DND-41 (cell line): ENCODE data around the gene OST4.
A peak's percentile ranks its signal among the peaks of the same experiment; 100 is the strongest.

Experiments
- ATAC-seq: fragments of 200-7000 bp; cut with Tn5 transposase; 3 replicates; pipeline ENCODE4 v1.9.1; 2021; ENCODE audit warnings: low read depth; ENCODE audit not compliant: insufficient read depth
- DNase-seq: peaks from one replicate; pipeline ENCODE4 v3.0.0-alpha.2; 2020
- H2AFZ ChIP-seq: 2 replicates; pipeline ENCODE4 v1.6.0; 2012; ENCODE audit warnings: low read depth, low read length
- H3K27ac ChIP-seq: 2 replicates; pipeline ENCODE4 v1.5.1; 2012; ENCODE audit warnings: low read length, inconsistent platforms
- H3K27me3 ChIP-seq: fragments of 200-600 bp; sonication (generic); 2 replicates; pipeline ENCODE4 v1.6.0; 2012; ENCODE audit warnings: low read length, mild to moderate bottlenecking, inconsistent platforms; ENCODE audit not compliant: insufficient read depth, poor library complexity
- H3K36me3 ChIP-seq: 2 replicates; pipeline ENCODE4 v1.5.1; 2012; ENCODE audit warnings: low read length, inconsistent platforms; ENCODE audit not compliant: insufficient read depth
- H3K4me1 ChIP-seq: 2 replicates; pipeline ENCODE4 v1.5.1; 2012; ENCODE audit warnings: mild to moderate bottlenecking, low read length; ENCODE audit not compliant: insufficient read depth
- H3K4me2 ChIP-seq: 2 replicates; pipeline ENCODE4 v1.6.0; 2012; ENCODE audit warnings: mild to moderate bottlenecking, moderate library complexity, low read length, inconsistent platforms; ENCODE audit not compliant: insufficient read depth
- H3K4me3 ChIP-seq, 2 experiments: fragments of 200-600 bp in 1 of 2; shearing (Covaris generic) in 1 of 2; 2 replicates each; pipeline ENCODE4 v1.5.1; 2012 to 2016; ENCODE audit warnings: inconsistent platforms in 2 of 2, low read length in 2 of 2, mild to moderate bottlenecking in 2 of 2, low read depth in 1 of 2, moderate library complexity in 1 of 2
- H3K79me2 ChIP-seq: 2 replicates; pipeline ENCODE4 v1.6.0; 2012; ENCODE audit warnings: low read length, inconsistent platforms; ENCODE audit not compliant: insufficient read depth
- H3K9ac ChIP-seq: 2 replicates; pipeline ENCODE4 v1.6.0; 2012; ENCODE audit warnings: low read depth, mild to moderate bottlenecking, inconsistent platforms, low read length, moderate library complexity
- H3K9me3 ChIP-seq: 2 replicates; pipeline ENCODE4 v1.5.1; 2012; ENCODE audit warnings: low read length, moderate library complexity, mild to moderate bottlenecking, inconsistent platforms; ENCODE audit not compliant: insufficient read depth, severe bottlenecking
- H4K20me1 ChIP-seq: 2 replicates; pipeline ENCODE4 v1.6.0; 2012; ENCODE audit warnings: low read length; ENCODE audit not compliant: insufficient read depth
- EZH2 ChIP-seq: IDR thresholded peaks from 3 replicates; pipeline ENCODE4 v1.6.1; 2012; ENCODE audit warnings: borderline replicate concordance, low read depth, mild to moderate bottlenecking, moderate library complexity, low read length, inconsistent platforms; ENCODE audit not compliant: severe bottlenecking
- TF ChIP-seq, protein P1 (sequence below): IDR thresholded peaks from 2 replicates; pipeline ENCODE4 v1.5.1; 2012; ENCODE audit warnings: borderline replicate concordance, low read length, moderate library complexity, mild to moderate bottlenecking; ENCODE audit not compliant: poor library complexity, severe bottlenecking; ENCODE audit errors: extremely low read depth

OST4 gene

DNA sequence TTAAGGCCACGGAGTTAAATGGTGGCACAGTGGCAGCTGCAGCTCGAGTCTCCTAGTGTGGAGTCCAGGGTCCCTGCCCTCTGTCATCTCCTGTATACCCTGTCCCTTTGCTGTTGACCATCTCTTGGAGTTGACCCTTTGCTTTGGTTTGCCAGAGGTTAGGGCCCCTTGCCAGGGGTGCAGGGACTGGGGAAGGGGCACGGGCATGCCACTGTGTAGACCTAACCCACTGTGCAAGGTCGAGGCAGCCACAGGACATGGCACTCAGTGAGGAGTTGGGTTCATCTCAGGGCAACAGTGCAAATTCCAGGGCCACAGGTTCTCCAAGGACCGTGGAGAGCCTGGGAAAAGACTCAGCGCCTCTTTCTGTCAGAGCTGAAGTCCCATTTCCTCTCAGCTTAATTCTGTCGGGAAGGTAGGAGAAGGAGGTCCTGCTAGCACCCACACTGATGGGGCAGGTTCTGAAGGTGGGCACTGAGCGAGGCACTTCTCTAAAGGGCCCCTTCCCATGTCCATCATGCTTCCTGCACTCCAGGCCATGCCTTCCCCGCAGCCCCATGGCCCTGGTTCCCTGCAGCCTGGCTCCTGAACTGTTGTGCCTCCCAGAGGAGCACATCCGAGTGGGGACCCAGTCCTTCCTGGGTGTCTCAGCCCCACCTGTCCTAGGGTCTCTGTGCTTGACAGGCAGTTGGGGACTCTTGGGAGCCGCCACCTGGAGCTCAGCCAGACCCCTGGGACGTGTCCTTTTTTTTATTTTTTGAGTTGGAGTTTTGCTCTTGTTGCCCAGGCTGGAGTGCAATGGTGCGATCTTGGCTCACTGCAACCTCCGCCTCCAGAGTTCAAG lies 17.9 kb upstream of the OST4 start:
- TF ChIP-seq EZH2 = no peak
- TF ChIP-seq, protein P1, sequence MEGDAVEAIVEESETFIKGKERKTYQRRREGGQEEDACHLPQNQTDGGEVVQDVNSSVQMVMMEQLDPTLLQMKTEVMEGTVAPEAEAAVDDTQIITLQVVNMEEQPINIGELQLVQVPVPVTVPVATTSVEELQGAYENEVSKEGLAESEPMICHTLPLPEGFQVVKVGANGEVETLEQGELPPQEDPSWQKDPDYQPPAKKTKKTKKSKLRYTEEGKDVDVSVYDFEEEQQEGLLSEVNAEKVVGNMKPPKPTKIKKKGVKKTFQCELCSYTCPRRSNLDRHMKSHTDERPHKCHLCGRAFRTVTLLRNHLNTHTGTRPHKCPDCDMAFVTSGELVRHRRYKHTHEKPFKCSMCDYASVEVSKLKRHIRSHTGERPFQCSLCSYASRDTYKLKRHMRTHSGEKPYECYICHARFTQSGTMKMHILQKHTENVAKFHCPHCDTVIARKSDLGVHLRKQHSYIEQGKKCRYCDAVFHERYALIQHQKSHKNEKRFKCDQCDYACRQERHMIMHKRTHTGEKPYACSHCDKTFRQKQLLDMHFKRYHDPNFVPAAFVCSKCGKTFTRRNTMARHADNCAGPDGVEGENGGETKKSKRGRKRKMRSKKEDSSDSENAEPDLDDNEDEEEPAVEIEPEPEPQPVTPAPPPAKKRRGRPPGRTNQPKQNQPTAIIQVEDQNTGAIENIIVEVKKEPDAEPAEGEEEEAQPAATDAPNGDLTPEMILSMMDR = no peak
- Histone ChIP-seq H4K20me1 (no peaks in the 10 kb centered on the region), H3K79me2 (peaks cover 10% of the 10 kb centered on the region), H3K27ac (no peak overlapping the region), H3K4me1 (peaks cover 47% of the 10 kb centered on the region), H3K27me3 (no peaks in the 10 kb centered on the region), H2AFZ (no peak overlapping the region), H3K4me2 (peak overlapping the region; percentile 33; the same call in 1 of the 2 replicates), H3K36me3 (no peaks in the 10 kb centered on the region), H3K4me3 (no peak overlapping the region), H3K9ac (no peak overlapping the region), H3K9me3 (no peaks in the 10 kb centered on the region)
- ATAC-seq = no peak
- DNase-seq = no peak

DNA sequence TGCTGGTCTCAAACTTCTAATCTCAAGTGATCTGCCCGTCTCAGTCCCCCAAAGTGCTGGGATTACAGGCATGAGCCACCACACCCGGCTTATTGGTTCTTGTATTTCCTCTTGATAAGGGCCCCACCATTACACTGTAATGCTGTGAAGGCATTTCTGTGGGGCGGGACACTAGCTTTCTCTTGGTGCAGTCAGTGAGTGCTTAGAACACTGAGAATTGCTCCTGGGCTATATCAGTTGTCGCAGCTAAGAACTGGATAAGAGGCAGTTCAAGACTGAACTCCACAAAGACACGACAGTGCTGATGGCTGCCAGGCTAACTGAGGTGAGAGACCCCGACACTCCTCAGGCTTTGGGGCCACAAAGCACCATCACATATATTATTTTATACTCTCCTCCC lies 17.2 kb upstream of the OST4 start:
- DNase-seq (no peak), ATAC-seq (no peak)
- no peak overlapping the region for H3K9ac ChIP-seq
- H3K9me3 ChIP-seq = no peaks in the 10 kb centered on the region
- H3K4me1 ChIP-seq = peaks cover 47% of the 10 kb centered on the region
- no peak overlapping the region for H2AFZ ChIP-seq
- H3K36me3 ChIP-seq = no peaks in the 10 kb centered on the region
- no peaks in the 10 kb centered on the region for H3K27me3 ChIP-seq
- no peaks in the 10 kb centered on the region for H4K20me1 ChIP-seq
- TF ChIP-seq, protein P1 = no peak
- no peak overlapping the region for H3K4me3 ChIP-seq
- peaks cover 10% of the 10 kb centered on the region for H3K79me2 ChIP-seq
- H3K4me2 ChIP-seq = peak overlapping the region; percentile 33; the same call in 1 of the 2 replicates
- H3K27ac ChIP-seq = no peak overlapping the region

DNA sequence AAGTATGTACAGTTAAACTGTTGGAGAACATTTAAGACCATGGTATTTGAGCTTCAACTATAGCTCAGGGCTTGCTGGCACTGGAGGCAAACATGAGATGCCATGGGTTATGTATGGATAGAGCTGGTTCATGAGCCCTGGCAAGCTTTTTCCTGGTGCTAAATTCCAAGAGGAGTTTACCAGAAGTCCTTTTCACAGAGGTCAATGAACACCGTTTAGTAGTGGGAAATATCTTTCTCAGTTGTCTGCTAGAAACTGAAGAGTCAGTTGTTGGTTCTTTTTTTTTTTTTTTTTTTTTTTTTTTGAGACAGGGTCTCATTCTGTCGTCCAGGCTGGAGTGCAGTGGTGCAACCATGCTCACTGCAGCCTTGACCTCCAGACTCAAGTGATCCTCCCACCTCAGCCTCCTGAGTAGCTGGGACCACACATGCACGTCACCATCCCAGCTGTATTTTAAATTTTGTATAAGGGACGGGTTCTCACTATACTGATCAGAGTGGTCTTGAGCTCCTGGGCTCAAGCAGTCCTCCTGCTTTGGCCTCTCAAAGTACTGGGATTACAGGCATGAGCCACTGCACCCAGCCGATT lies 16.5 kb upstream of the OST4 start:
- Histone ChIP-seq H3K79me2 (peaks cover 10% of the 10 kb centered on the region), H2AFZ (no peak overlapping the region)

More for the DNA sequence above, 16.5 kb upstream of the OST4 start:
- Histone ChIP-seq H3K9me3 (no peaks in the 10 kb centered on the region), H3K27ac (no peak overlapping the region), H3K4me2 (peak overlapping the region; percentile 96), H4K20me1 (no peaks in the 10 kb centered on the region), H3K4me3 (no peak overlapping the region), H3K27me3 (no peaks in the 10 kb centered on the region), H3K4me1 (peaks cover 47% of the 10 kb centered on the region), H3K9ac (peak overlapping the region; percentile 95; the same call in 1 of the 2 replicates), H3K36me3 (no peaks in the 10 kb centered on the region)
- DNase-seq (no peak), ATAC-seq (no peak)
- TF ChIP-seq EZH2 = no peak
- TF ChIP-seq, protein P1 = no peak
